Measurements from ENCODE around the gene EGFLAM.

EGFLAM gene

GRCh38 chr5:38420246-38420645 lies 161.9 kb downstream of the EGFLAM start:
- no peak for DNase-seq (ENCODE audit: low read depth in 2 of 2)

- peak in 1 of 2 experiments; percentile 19 for DNase-seq (ENCODE audit: low read depth in 2 of 2)
Measured at GRCh38 chr5:38420691-38421390, 162.5 kb downstream of the EGFLAM start.

- no peak for DNase-seq (ENCODE audit: low read depth in 2 of 2)
Measured at GRCh38 chr5:38422622-38423021, 164.3 kb downstream of the EGFLAM start.

- DNase-seq (ENCODE audit: low read depth in 2 of 2), result no peak
Measured at GRCh38 chr5:38423276-38424147, 165.2 kb downstream of the EGFLAM start.

GRCh38 chr5:38424148-38425060 lies 166.0 kb downstream of the EGFLAM start:
- no peak for DNase-seq (ENCODE audit: low read depth in 2 of 2)

- DNase-seq (ENCODE audit: low read depth in 2 of 2), result no peak
Measured at GRCh38 chr5:38426490-38426889, 168.1 kb downstream of the EGFLAM start.

- no peak for DNase-seq (ENCODE audit: low read depth in 2 of 2)
Measured at GRCh38 chr5:38426986-38427950, 168.9 kb downstream of the EGFLAM start.

- no peak for DNase-seq (ENCODE audit: low read depth in 2 of 2)
Measured at GRCh38 chr5:38431242-38431853, 173.0 kb downstream of the EGFLAM start.

- DNase-seq (ENCODE audit: low read depth in 2 of 2), result no peak
Measured at GRCh38 chr5:38433160-38433861, 175.0 kb downstream of the EGFLAM start.

- no peak for DNase-seq (ENCODE audit: low read depth in 2 of 2)
Measured at GRCh38 chr5:38434966-38435705, 176.8 kb downstream of the EGFLAM start.

- no peak for DNase-seq (ENCODE audit: low read depth in 2 of 2)
Measured at GRCh38 chr5:38438757-38439156, 180.4 kb downstream of the EGFLAM start.

GRCh38 chr5:38441453-38442246 lies 183.3 kb downstream of the EGFLAM start:
- peak; percentile 61 to 81 for DNase-seq (ENCODE audit: low read depth in 2 of 2)

- DNase-seq (ENCODE audit: low read depth in 2 of 2), result no peak
Measured at GRCh38 chr5:38442247-38442573, 183.9 kb downstream of the EGFLAM start.

GRCh38 chr5:38443390-38443789 lies 185.0 kb downstream of the EGFLAM start:
- DNase-seq (ENCODE audit: low read depth in 2 of 2), result no peak

- no peak for DNase-seq (ENCODE audit: low read depth in 2 of 2)
Measured at GRCh38 chr5:38445374-38446028, 187.1 kb downstream of the EGFLAM start.

- no peak for DNase-seq (ENCODE audit: low read depth in 2 of 2)
Measured at GRCh38 chr5:38446029-38446522, 187.7 kb downstream of the EGFLAM start.

- DNase-seq (ENCODE audit: low read depth in 2 of 2), result no peak
Measured at GRCh38 chr5:38447056-38447455, 188.7 kb downstream of the EGFLAM start.

- no peak for DNase-seq (ENCODE audit: low read depth in 2 of 2)
Measured at GRCh38 chr5:38447786-38448185, 189.4 kb downstream of the EGFLAM start.

Measured in stimulated activated CD4-positive, alpha-beta T cell treated with anti-CD3 and anti-CD28 coated beads, Interleukin-12 subunit alpha, Interleukin-12 subunit beta, amount 100 ng/mL, for 24 hours (primary cell).